ENCODE data around the gene HRAS.

Gene HRAS

DNA sequence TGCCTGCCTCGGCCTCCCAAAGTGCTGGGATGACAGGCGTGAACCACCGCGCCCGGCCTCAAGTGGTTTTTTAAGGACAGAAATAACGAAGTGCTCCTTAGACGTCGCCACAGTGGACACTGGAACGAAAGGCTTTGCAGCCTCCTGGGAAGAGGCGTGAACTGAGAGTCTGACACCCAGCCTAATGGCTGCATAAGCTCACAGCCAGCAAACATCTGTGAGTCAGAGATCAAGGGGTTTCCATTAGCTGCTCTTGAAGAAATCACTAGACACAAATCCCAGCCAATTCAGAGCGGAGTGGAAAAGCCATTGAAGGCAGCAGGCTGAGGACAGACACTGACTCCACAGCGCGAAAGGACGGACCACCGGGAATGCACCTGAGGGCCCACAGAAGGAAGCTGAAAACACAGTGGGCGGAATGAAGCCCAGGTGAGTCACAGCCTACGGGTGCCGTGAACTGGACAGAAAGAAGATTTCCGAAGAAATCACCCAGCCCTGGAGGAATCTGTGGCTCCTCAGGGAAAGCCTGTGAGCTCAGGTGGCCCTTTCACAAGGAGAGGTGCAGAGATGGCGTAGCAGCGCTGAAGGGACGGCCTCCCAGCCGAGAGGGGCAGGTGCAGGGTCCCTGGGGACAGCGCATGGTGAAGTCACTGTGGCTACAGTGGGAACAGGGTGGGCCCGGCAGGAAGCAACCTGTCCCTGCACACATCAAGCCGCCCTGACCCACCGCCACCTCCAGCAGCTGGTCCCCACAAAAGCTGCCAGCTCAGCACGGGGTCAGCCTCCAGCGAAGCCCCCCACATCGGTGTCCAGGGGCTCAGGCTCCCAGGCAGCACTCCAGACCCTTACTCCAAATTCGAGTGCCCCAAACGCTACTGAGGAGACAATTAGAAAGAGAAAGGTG, 13.6 kb upstream of the HRAS start:
- Histone ChIP-seq H3K9me3 (no peaks in the 10 kb centered on the region), H3K27ac (no peak overlapping the region), H3K4me1 (no peaks in the 10 kb centered on the region), H3K4me3 (no peak overlapping the region), H3K27me3 (peaks cover 0 to 58% of the 10 kb centered on the region in 2 donors), H3K36me3 (no peaks in the 10 kb centered on the region)
- intact Hi-C loops (cut with DNase I; ENCODE audit: low total_unique reads) = no loop called here
- DNase-seq = no peak
- TF ChIP-seq, protein P1, sequence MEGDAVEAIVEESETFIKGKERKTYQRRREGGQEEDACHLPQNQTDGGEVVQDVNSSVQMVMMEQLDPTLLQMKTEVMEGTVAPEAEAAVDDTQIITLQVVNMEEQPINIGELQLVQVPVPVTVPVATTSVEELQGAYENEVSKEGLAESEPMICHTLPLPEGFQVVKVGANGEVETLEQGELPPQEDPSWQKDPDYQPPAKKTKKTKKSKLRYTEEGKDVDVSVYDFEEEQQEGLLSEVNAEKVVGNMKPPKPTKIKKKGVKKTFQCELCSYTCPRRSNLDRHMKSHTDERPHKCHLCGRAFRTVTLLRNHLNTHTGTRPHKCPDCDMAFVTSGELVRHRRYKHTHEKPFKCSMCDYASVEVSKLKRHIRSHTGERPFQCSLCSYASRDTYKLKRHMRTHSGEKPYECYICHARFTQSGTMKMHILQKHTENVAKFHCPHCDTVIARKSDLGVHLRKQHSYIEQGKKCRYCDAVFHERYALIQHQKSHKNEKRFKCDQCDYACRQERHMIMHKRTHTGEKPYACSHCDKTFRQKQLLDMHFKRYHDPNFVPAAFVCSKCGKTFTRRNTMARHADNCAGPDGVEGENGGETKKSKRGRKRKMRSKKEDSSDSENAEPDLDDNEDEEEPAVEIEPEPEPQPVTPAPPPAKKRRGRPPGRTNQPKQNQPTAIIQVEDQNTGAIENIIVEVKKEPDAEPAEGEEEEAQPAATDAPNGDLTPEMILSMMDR (IDR thresholded peaks at IDR 0.05) = no peak

DNA sequence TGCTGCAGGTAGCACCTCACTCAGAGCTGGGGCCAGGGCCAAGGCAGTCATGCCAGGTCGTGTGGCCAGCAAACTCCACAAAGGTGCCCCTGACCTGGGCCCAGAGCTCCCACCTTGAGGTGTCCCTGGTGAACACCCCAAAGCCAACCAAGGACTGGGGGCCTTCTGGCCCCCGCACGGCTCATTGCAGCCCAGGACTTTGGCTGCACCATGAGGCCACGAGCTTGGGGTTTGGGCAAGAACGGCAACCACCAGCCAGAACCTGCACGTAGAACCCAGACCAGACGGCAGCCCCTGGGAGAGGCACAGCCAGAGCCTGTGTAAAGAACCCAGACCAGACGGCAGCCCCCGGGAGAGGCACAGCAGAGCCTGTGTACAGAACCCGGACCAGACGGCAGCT, 9.8 kb upstream of the HRAS start:
- Histone ChIP-seq H3K9me3 (no peaks in the 10 kb centered on the region), H3K4me1 (no peaks in the 10 kb centered on the region), H3K27me3 (peaks cover 0 to 21% of the 10 kb centered on the region in 2 donors), H3K4me3 (no peak overlapping the region), H3K36me3 (no peaks in the 10 kb centered on the region), H3K27ac (no peak overlapping the region)
- no peak for DNase-seq
- TF ChIP-seq, protein P1 (IDR thresholded peaks at IDR 0.05) = no peak
- intact Hi-C loops (cut with DNase I; ENCODE audit: low total_unique reads) = no loop called here

DNA sequence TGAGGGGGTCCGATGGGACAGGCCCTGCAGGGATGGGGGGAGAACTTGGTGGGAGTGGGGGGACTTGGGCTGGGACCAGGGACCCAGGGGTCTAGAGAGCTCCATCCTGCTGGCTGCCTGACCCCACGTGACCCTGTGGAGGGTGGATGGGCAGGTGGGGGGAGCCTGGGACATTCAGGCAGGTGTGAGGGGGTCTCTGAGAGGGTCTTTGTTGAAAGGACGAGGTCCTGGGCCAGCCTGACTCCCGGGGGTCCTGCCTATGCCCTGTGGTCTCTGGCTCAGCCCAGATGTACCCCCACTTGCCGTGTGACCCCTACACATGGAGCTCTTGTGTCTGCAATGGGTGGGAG, 9.4 kb upstream of the HRAS start:
- TF ChIP-seq, protein P1 (IDR thresholded peaks at IDR 0.05) = no peak
- no peak for DNase-seq
- intact Hi-C loops (cut with DNase I; ENCODE audit: low total_unique reads) = no loop called here

DNA sequence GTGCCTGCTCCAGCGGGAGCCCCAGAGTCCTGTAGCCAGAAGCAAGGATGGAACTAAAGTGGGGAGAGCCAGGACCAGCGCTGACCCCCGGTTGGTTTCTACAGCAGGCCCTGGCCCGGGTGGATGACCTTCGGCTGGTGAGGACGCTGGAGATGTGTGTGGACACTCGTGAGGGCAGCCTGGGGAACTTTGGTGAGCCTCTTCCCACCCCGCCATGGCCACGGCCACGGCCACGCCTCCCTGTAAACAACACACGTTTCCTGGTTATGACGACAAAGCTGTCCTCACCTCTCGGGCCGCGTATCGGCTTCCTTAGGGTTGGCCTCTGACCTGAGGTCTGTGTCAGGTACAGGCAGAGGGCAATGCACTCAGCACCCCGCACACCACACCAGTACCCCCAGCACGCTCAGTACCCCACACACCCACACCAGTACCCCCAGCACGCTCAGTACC, 6.1 kb upstream of the HRAS start:
- Histone ChIP-seq H3K4me3 (no peak overlapping the region), H3K9me3 (no peaks in the 10 kb centered on the region), H3K27me3 (peaks cover 0 to 22% of the 10 kb centered on the region in 2 donors), H3K36me3 (no peaks in the 10 kb centered on the region), H3K4me1 (peaks cover 0 to 16% (median 13%) of the 10 kb centered on the region in 4 donors), H3K27ac (no peak overlapping the region)
- TF ChIP-seq, protein P1 (IDR thresholded peaks at IDR 0.05) = no peak
- intact Hi-C loops (cut with DNase I; ENCODE audit: low total_unique reads) = no loop called here
- no peak for DNase-seq

More for the DNA sequence above, 9.4 kb upstream of the HRAS start:
- no peaks in the 10 kb centered on the region for H3K4me1 ChIP-seq
- peaks cover 0 to 17% of the 10 kb centered on the region in 2 donors for H3K27me3 ChIP-seq
- no peaks in the 10 kb centered on the region for H3K9me3 ChIP-seq
- no peaks in the 10 kb centered on the region for H3K36me3 ChIP-seq
- H3K27ac ChIP-seq = no peak overlapping the region
- H3K4me3 ChIP-seq = no peak overlapping the region

DNA sequence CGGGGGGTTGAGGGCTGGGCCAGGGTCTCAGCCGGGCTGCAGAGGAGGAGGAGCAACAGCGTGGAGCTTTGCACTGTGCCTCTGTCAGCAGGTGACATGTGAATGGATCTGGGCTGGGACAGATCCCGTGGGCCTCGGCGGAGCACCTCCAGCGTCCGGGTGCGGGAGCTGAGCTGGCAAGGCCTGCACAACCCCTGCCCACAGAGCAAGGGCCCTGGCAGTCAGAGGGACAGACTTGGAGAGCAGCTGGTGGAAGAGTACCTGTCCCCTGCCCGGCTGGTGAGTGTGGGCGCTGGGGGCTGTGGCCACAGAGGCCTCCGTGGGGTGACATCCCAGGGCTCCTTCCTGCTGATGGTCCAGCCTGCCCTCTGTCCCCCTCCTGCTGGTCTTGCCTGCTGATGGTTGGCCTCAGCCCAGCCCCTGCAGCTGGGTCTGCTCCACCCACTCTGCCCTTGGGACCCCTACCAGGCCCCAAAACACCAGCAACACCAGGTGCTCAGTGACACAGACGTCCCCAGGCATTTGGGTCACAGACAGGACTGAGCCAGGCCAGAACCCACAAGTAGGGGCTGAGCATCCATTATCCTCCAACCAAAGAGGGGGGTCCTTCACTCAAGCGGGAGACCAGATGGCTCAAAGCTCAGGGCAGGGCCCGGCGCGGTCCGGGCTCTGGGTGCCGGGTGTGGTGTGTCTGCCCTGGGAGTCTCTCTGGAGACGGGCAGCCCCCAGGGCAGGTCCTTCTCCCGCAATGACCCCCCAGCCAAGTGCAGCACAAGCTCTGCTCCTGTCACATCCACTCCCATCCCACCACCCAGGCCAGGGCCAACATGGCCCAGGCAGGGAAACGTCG, 5.4 kb upstream of the HRAS start:
- intact Hi-C loops (cut with DNase I; ENCODE audit: low total_unique reads) = no loop called here
- DNase-seq = no peak

More for the DNA sequence above, 5.4 kb upstream of the HRAS start:
- Histone ChIP-seq H3K27me3 (peaks cover 0 to 22% of the 10 kb centered on the region in 2 donors), H3K4me3 (no peak overlapping the region), H3K9me3 (no peaks in the 10 kb centered on the region), H3K27ac (no peak overlapping the region), H3K36me3 (no peaks in the 10 kb centered on the region), H3K4me1 (peaks cover 0 to 22% (median 19%) of the 10 kb centered on the region in 4 donors)
- TF ChIP-seq, protein P1 (IDR thresholded peaks at IDR 0.05) = no peak
